Neural cell (in vitro differentiated cells): ENCODE results near the gene RNASE7. TPM values are rescaled to one million over a fixed set of nuclear protein-coding genes. Genes with fewer than 3 reads are reported as not detected.

Experiments
- H2AFZ ChIP-seq: fragments of 200-600, 300-800 bp; sonication (generic), shearing (Covaris generic); 2 replicates; pipeline ENCODE4 v1.6.0; 2014; ENCODE audit warnings: low read depth, mild to moderate bottlenecking, antibody characterized with exemption, low read length, moderate library complexity
- H3F3A ChIP-seq: fragments of 200-600 bp; shearing (Covaris generic); 2 replicates; pipeline ENCODE4 v1.6.1; 2016; ENCODE audit warnings: mild to moderate bottlenecking, moderate library complexity, mixed read lengths, antibody characterized with exemption, low read length; ENCODE audit not compliant: insufficient read depth, poor library complexity, severe bottlenecking
- H3K27ac ChIP-seq: fragments of 200-600, 300-800 bp; sonication (generic), shearing (Covaris generic); 2 replicates; pipeline ENCODE4 v1.5.1; 2014; ENCODE audit warnings: mild to moderate bottlenecking, low read length, moderate library complexity
- H3K27me3 ChIP-seq: fragments of 300-800, 200-600 bp; sonication (generic), shearing (Covaris generic); 2 replicates; pipeline ENCODE4 v1.6.0; 2014; ENCODE audit warnings: mild to moderate bottlenecking, low read depth, low read length, moderate library complexity; ENCODE audit not compliant: insufficient read depth
- H3K36me3 ChIP-seq: fragments of 300-800, 200-600 bp; sonication (generic), shearing (Covaris generic); 2 replicates; pipeline ENCODE4 v1.5.1; 2014; ENCODE audit warnings: mild to moderate bottlenecking, antibody characterized with exemption, low read length, moderate library complexity; ENCODE audit not compliant: insufficient read depth
- H3K4me2 ChIP-seq: fragments of 300-800, 200-600 bp; sonication (generic), shearing (Covaris generic); 2 replicates; pipeline ENCODE4 v1.6.0; 2014; ENCODE audit warnings: mild to moderate bottlenecking, low read length
- H3K4me3 ChIP-seq: fragments of 300-800, 200-600 bp; sonication (generic), shearing (Covaris generic); 2 replicates; pipeline ENCODE4 v1.5.1; 2014; ENCODE audit warnings: mild to moderate bottlenecking, low read length, moderate library complexity
- H3K79me2 ChIP-seq: fragments of 200-600 bp; shearing (Covaris generic); replicated peaks from 2 replicates; pipeline ENCODE4 v1.6.0; 2014; ENCODE audit warnings: mild to moderate bottlenecking, low read length, moderate library complexity; ENCODE audit not compliant: insufficient read depth
- H3K9ac ChIP-seq: fragments of 300-800, 200-600 bp; sonication (generic), shearing (Covaris generic); 2 replicates; pipeline ENCODE4 v1.6.1; 2016; ENCODE audit warnings: mild to moderate bottlenecking, low read length, mixed read lengths
- H3K9me2 ChIP-seq: fragments of 200-600 bp; shearing (Covaris generic); 2 replicates; pipeline ENCODE4 v1.6.1; 2016; ENCODE audit warnings: mild to moderate bottlenecking, low read length, mixed read lengths; ENCODE audit not compliant: insufficient read depth
- H3K9me3 ChIP-seq: fragments of 200-600, 300-800 bp; sonication (generic), shearing (Covaris generic); 2 replicates; pipeline ENCODE4 v1.6.1; 2016; ENCODE audit warnings: mild to moderate bottlenecking, mixed run types, low read length, moderate library complexity, mixed read lengths
- H4K20me1 ChIP-seq: fragments of 200-600 bp; shearing (Covaris generic); 2 replicates; pipeline ENCODE4 v1.6.1; 2016; ENCODE audit warnings: mild to moderate bottlenecking, mixed run types; ENCODE audit not compliant: insufficient read depth
- EP300 ChIP-seq: fragments of 450-650 bp; conservative IDR thresholded peaks from 2 replicates; pipeline ENCODE4 v1.6.1; 2014; ENCODE audit warnings: antibody characterized with exemption, mild to moderate bottlenecking, moderate library complexity; ENCODE audit not compliant: poor library complexity, severe bottlenecking
- EZH2 ChIP-seq: fragments of 200-600, 300-800 bp; shearing (Covaris generic), sonication (generic); IDR thresholded peaks from 2 replicates; pipeline ENCODE4 v1.6.1; 2014; ENCODE audit warnings: antibody characterized with exemption, low read length, borderline replicate concordance, mild to moderate bottlenecking; ENCODE audit not compliant: insufficient read depth, poor library complexity, severe bottlenecking
- MXI1 ChIP-seq: fragments of 450-650 bp; conservative IDR thresholded peaks from 2 replicates; pipeline ENCODE4 v1.6.1; 2014; ENCODE audit warnings: antibody characterized with exemption, mild to moderate bottlenecking; ENCODE audit not compliant: poor library complexity, severe bottlenecking
- POLR2AphosphoS5 ChIP-seq: IDR thresholded peaks from 2 replicates; pipeline ENCODE4 v1.6.1; 2012
- RAD21 ChIP-seq: fragments of 450-650 bp; conservative IDR thresholded peaks from 2 replicates; pipeline ENCODE4 v1.6.1; 2014; ENCODE audit warnings: antibody characterized with exemption, mild to moderate bottlenecking, moderate library complexity
- SMC3 ChIP-seq: fragments of 450-650 bp; conservative IDR thresholded peaks from 2 replicates; pipeline ENCODE4 v1.6.1; 2014; ENCODE audit warnings: antibody characterized with exemption, mild to moderate bottlenecking, moderate library complexity; ENCODE audit not compliant: poor library complexity
- TAF1 ChIP-seq: IDR thresholded peaks from 2 replicates; pipeline ENCODE4 v1.6.1; 2012; ENCODE audit warnings: low read depth
- polyA plus RNA-seq: library from polyadenylated mRNA; depleted of rRNA; stranded (reverse); fragments of >200 nt; gene quantifications from 2 replicates; pipeline ENCODE4 v1.2.3, GENCODE V29; 2014
- TF ChIP-seq, protein P1 (sequence below): IDR thresholded peaks from 2 replicates; pipeline ENCODE4 v1.6.1; 2012; ENCODE audit warnings: borderline replicate concordance
- TF ChIP-seq, protein P2 (sequence below): fragments of 450-650 bp; IDR thresholded peaks from 2 replicates; pipeline ENCODE4 v1.5.1; 2014; ENCODE audit warnings: antibody characterized with exemption, mild to moderate bottlenecking, moderate library complexity; ENCODE audit not compliant: poor library complexity, severe bottlenecking

Gene RNASE7
- polyA plus RNA-seq, 1 donor from 2014 or later: not detected

DNA sequence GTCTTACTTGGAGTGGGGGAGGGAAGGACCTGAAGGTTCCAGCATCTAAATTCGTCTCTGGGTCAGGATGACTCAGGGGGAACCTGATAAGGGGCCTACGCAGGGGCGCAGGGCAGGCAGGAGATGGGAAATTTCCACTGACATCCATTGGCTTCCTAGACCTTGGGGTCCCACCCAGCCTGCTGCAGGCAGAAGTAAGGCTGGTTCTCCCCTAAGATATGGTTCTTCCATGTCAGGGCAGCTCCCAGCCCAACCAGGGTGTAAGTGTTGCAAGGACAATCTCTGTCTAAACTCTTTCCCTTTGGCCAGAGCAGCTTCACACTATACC, 15.2 kb upstream of the RNASE7 start:
- H3K4me3 ChIP-seq: no peak overlapping the region

DNA sequence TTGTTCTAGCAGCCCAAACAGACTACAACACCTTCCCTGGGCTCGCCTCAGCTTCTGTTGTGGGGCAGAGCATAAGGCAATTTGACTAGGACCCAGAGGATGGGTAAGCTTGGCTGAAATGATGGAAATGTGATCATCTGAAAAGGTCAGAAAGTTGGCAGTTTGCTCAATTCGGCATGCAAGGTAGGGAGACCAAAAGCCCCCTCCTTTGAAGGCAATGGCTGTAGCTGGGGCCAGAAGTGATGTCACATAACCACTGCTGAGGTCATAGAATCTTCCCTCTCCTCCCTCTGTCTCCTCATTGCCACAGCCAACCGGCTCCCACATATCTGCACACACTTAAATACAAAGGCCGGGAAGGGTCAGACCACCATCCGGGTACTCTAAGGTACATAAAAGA, 12.2 kb upstream of the RNASE7 start, which contains the start of gene TPPP2:
TPPP2 (plus strand) TSS at position 301 of the 400 bp plus-strand sequence. CDS start 365 bp downstream, outside the sequence.
- TF ChIP-seq, protein P1, sequence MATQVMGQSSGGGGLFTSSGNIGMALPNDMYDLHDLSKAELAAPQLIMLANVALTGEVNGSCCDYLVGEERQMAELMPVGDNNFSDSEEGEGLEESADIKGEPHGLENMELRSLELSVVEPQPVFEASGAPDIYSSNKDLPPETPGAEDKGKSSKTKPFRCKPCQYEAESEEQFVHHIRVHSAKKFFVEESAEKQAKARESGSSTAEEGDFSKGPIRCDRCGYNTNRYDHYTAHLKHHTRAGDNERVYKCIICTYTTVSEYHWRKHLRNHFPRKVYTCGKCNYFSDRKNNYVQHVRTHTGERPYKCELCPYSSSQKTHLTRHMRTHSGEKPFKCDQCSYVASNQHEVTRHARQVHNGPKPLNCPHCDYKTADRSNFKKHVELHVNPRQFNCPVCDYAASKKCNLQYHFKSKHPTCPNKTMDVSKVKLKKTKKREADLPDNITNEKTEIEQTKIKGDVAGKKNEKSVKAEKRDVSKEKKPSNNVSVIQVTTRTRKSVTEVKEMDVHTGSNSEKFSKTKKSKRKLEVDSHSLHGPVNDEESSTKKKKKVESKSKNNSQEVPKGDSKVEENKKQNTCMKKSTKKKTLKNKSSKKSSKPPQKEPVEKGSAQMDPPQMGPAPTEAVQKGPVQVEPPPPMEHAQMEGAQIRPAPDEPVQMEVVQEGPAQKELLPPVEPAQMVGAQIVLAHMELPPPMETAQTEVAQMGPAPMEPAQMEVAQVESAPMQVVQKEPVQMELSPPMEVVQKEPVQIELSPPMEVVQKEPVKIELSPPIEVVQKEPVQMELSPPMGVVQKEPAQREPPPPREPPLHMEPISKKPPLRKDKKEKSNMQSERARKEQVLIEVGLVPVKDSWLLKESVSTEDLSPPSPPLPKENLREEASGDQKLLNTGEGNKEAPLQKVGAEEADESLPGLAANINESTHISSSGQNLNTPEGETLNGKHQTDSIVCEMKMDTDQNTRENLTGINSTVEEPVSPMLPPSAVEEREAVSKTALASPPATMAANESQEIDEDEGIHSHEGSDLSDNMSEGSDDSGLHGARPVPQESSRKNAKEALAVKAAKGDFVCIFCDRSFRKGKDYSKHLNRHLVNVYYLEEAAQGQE: no peak
- TF ChIP-seq EP300 (no peak), MXI1 (no peak), EZH2 (no peak), RAD21 (no peak), TAF1 (no peak), SMC3 (no peak), POLR2AphosphoS5 (no peak)
- TF ChIP-seq, protein P2, sequence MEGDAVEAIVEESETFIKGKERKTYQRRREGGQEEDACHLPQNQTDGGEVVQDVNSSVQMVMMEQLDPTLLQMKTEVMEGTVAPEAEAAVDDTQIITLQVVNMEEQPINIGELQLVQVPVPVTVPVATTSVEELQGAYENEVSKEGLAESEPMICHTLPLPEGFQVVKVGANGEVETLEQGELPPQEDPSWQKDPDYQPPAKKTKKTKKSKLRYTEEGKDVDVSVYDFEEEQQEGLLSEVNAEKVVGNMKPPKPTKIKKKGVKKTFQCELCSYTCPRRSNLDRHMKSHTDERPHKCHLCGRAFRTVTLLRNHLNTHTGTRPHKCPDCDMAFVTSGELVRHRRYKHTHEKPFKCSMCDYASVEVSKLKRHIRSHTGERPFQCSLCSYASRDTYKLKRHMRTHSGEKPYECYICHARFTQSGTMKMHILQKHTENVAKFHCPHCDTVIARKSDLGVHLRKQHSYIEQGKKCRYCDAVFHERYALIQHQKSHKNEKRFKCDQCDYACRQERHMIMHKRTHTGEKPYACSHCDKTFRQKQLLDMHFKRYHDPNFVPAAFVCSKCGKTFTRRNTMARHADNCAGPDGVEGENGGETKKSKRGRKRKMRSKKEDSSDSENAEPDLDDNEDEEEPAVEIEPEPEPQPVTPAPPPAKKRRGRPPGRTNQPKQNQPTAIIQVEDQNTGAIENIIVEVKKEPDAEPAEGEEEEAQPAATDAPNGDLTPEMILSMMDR: no peak
- H3K4me3 ChIP-seq: no peak within 1 kb of the TSS
- H3K9ac ChIP-seq: no peak within 1 kb of the TSS
- H3K9me3 ChIP-seq: no peaks in the 10 kb centered on the region
- no peak within 1 kb of the TSS for H3K4me2 ChIP-seq
- no peaks in the 10 kb centered on the region for H3K79me2 ChIP-seq
- no peaks in the 10 kb centered on the region for H3F3A ChIP-seq
- no peaks in the 10 kb centered on the region for H3K36me3 ChIP-seq
- no peaks in the 10 kb centered on the region for H3K9me2 ChIP-seq
- peaks cover 4% of the 10 kb centered on the region for H3K27me3 ChIP-seq
- H2AFZ ChIP-seq: no peak within 1 kb of the TSS
- no peak within 1 kb of the TSS for H3K27ac ChIP-seq
- H4K20me1 ChIP-seq: no peaks in the 10 kb centered on the region

More for the DNA sequence above, 15.2 kb upstream of the RNASE7 start:
- no peaks in the 10 kb centered on the region for H4K20me1 ChIP-seq
- H3F3A ChIP-seq: no peaks in the 10 kb centered on the region
- H3K9ac ChIP-seq: no peak overlapping the region
- H3K9me3 ChIP-seq: no peaks in the 10 kb centered on the region
- H3K27me3 ChIP-seq: peaks cover 19% of the 10 kb centered on the region
- H3K79me2 ChIP-seq: no peaks in the 10 kb centered on the region
- H3K36me3 ChIP-seq: no peaks in the 10 kb centered on the region
- H3K4me2 ChIP-seq: no peak overlapping the region
- no peaks in the 10 kb centered on the region for H3K9me2 ChIP-seq
- TF ChIP-seq EZH2 (no peak), EP300 (no peak), MXI1 (no peak), SMC3 (no peak)
- H2AFZ ChIP-seq: no peak overlapping the region
- H3K27ac ChIP-seq: no peak overlapping the region
